NCI-H1694 treated with DMSO at 0.1 percent for 48 hours (cell line): ENCODE data around the gene NEK8.
"Not testable (repeated sequence)": the region's sequence is repeated elsewhere in the genome, so short reads cannot be mapped to it uniquely, and the experiment has no call there.

Experiments used
- DNase-seq: peaks from one replicate; lab custom pipeline; 2025; lab: John Stamatoyannopoulos, UW

The NEK8 gene

GRCh38 chr17:28763804-28764266 is 35.2 kb downstream of the NEK8 start:
- peak; percentile 78 for DNase-seq

- DNase-seq: no peak
Measured at GRCh38 chr17:28765038-28765437, 36.5 kb downstream of the NEK8 start.

- DNase-seq: no peak
Measured at GRCh38 chr17:28773736-28774135, 45.1 kb downstream of the NEK8 start.

GRCh38 chr17:28774206-28774605 is 45.6 kb downstream of the NEK8 start:
- DNase-seq: no peak

- no peak for DNase-seq
Measured at GRCh38 chr17:28777178-28777577, 48.6 kb downstream of the NEK8 start.

GRCh38 chr17:28779601-28780000 is 51.0 kb downstream of the NEK8 start:
- not testable (repeated sequence) for DNase-seq

- no peak for DNase-seq
Measured at GRCh38 chr17:28783161-28783560, 54.6 kb downstream of the NEK8 start.

- DNase-seq: no peak
Measured at GRCh38 chr17:28788100-28788499, 59.5 kb downstream of the NEK8 start.
